Measurements from ENCODE around the gene SPG11.

Gene SPG11

GRCh38 chr15:44527241-44527640 lies 136.2 kb downstream of the SPG11 start:
- no peak for DNase-seq (ENCODE audit: low spot score)

DNA sequence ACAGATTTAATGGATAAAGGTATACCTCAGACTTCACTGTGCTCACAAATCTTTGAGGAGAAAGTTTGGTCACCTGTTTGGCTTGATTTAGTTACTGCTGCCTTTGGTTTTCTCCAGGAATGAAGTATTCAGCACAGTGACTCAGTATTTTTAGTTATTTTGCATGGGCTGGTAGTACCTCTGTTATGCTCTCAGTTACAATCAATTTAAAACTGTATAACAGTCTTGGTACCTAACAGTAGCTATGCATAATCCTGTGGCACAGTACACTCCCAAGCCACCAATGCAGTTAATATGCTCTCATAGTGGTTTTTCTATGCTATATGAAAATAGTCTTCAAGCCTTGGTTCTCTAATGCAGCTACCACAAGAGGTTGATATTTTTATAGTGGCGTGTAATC lies 138.4 kb downstream of the SPG11 start:
- DNase-seq (ENCODE audit: low spot score) = no peak

DNA sequence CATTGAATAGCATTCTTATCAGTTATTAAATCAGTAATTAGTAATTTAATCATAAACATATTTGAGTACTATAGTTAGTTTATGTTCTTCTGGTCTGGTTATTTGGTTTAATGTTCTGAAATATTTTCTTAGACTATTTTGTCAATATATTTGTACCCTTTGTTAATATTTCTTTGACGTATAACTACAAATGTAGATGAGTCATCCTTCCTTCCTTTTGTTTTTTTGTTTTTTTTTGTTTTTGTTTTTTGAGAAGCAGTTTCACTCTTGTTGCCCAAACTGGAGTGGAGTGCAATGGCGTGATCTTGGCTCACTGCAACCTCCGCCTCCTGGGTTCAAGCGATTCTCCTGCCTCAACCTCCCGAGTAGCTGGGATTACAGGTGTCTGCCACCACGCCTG lies 143.9 kb downstream of the SPG11 start:
- no peak for DNase-seq (ENCODE audit: low spot score)

DNA sequence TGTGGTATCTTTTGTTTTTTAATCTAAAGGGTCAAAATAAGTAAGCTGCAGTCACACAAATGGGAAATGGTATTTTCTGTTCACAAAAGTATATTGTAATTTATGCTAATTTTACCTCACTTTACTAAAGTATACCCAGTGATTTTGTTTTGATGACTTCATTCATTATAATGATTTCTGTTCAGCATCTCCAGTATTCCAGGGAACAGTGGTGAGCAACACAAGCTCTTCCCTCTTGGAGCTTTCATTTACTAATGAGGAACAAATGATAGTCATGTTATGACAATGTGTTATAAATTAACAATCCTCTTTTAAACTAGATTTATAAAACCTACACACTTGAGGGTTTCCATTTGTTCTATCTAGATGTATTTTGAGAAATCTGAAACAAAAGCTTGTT lies 147.0 kb downstream of the SPG11 start:
- DNase-seq (ENCODE audit: low spot score) = no peak
